Trophoblast cell (in vitro differentiated cells and primary cell): ENCODE results near the gene LDAH.

Experiments
- DNase-seq, 2 donors: peaks; one replicate each; pipeline ENCODE4 v3.0.0-alpha.2; 2016
- H2AFZ ChIP-seq: 2 replicates; pipeline ENCODE4 v1.6.1; 2013; ENCODE audit warnings: low read length, moderate library complexity, mild to moderate bottlenecking; ENCODE audit not compliant: insufficient read depth, poor library complexity
- H2AK5ac ChIP-seq: 2 replicates; pipeline ENCODE4 v1.6.1; 2013; ENCODE audit warnings: mild to moderate bottlenecking, low read length
- H2BK120ac ChIP-seq: 2 replicates; pipeline ENCODE4 v1.6.1; 2013; ENCODE audit warnings: low read length, mild to moderate bottlenecking, moderate library complexity; ENCODE audit not compliant: insufficient read depth, poor library complexity
- H2BK12ac ChIP-seq: 2 replicates; pipeline ENCODE4 v1.6.1; 2013; ENCODE audit warnings: mild to moderate bottlenecking, low read length, moderate library complexity
- H2BK5ac ChIP-seq: 2 replicates; pipeline ENCODE4 v1.6.1; 2013; ENCODE audit warnings: low read length, low read depth, moderate library complexity, mild to moderate bottlenecking; ENCODE audit not compliant: poor library complexity
- H3K14ac ChIP-seq: 2 replicates; pipeline ENCODE4 v1.6.1; 2013; ENCODE audit warnings: mild to moderate bottlenecking, low read length
- H3K18ac ChIP-seq: 2 replicates; pipeline ENCODE4 v1.6.1; 2013; ENCODE audit warnings: mild to moderate bottlenecking, low read length
- H3K23ac ChIP-seq: 2 replicates; pipeline ENCODE4 v1.6.1; 2013; ENCODE audit warnings: low read length
- H3K27ac ChIP-seq: 2 replicates; pipeline ENCODE4 v1.5.1; 2013; ENCODE audit warnings: low read depth, mild to moderate bottlenecking, inconsistent platforms, low read length, moderate library complexity
- H3K27me3 ChIP-seq: 2 replicates; pipeline ENCODE4 v1.6.1; 2013; ENCODE audit warnings: inconsistent platforms, mild to moderate bottlenecking, low read length, moderate library complexity; ENCODE audit not compliant: insufficient read depth
- H3K36me3 ChIP-seq, 2 experiments: 1 replicate in 1 of 2; 2 replicates in 1 of 2; pipeline ENCODE4 v1.6.1; 2013; ENCODE audit warnings: low read length in 2 of 2, mild to moderate bottlenecking in 2 of 2, moderate library complexity in 1 of 2; ENCODE audit not compliant: insufficient read depth in 2 of 2, control insufficient read depth in 1 of 2
- H3K4ac ChIP-seq: 2 replicates; pipeline ENCODE4 v1.6.1; 2013; ENCODE audit warnings: low read depth, mild to moderate bottlenecking, low read length, moderate library complexity
- H3K4me1 ChIP-seq, 2 experiments: 1 replicate in 1 of 2; 2 replicates in 1 of 2; pipeline ENCODE4 v1.6.1; 2013; ENCODE audit warnings: low read length in 2 of 2, mild to moderate bottlenecking in 2 of 2, moderate library complexity in 1 of 2; ENCODE audit not compliant: insufficient read depth in 2 of 2, control insufficient read depth in 1 of 2
- H3K4me2 ChIP-seq: 2 replicates; pipeline ENCODE4 v1.6.1; 2013; ENCODE audit warnings: inconsistent platforms, mild to moderate bottlenecking, low read length, moderate library complexity
- H3K4me3 ChIP-seq: 2 replicates; pipeline ENCODE4 v1.5.1; 2013; ENCODE audit warnings: mild to moderate bottlenecking, low read depth, low read length, inconsistent platforms
- H3K79me1 ChIP-seq: one replicate; pipeline ENCODE4 v1.6.1; 2013; ENCODE audit warnings: low read length
- H3K79me2 ChIP-seq: 2 replicates; pipeline ENCODE4 v1.6.1; 2013; ENCODE audit warnings: low read length, mild to moderate bottlenecking; ENCODE audit not compliant: control insufficient read depth, insufficient read depth, poor library complexity
- H3K9ac ChIP-seq: 2 replicates; pipeline ENCODE4 v1.6.1; 2013; ENCODE audit warnings: mild to moderate bottlenecking, low read length
- H3K9me3 ChIP-seq: 2 replicates; pipeline ENCODE4 v1.6.1; 2013; ENCODE audit warnings: low read depth, mild to moderate bottlenecking, control low read depth, inconsistent platforms, low read length; ENCODE audit not compliant: insufficient read depth
- H4K12ac ChIP-seq: 2 replicates; pipeline ENCODE4 v1.6.1; 2013; ENCODE audit warnings: low read depth, mild to moderate bottlenecking, low read length, moderate library complexity
- H4K8ac ChIP-seq: 2 replicates; pipeline ENCODE4 v1.6.1; 2013; ENCODE audit warnings: low read depth, mild to moderate bottlenecking, low read length, moderate library complexity
- H4K91ac ChIP-seq: one replicate; pipeline ENCODE4 v1.6.1; 2013; ENCODE audit warnings: low read depth, mild to moderate bottlenecking, low read length, moderate library complexity
- WGBS: extraction: QIAGEN DNeasy Blood & Tissue Kit; methylation state at CpG from one replicate; pipeline ENCODE4 v1.1.7; 2013; ENCODE audit warnings: missing lambda C conversion rate; ENCODE audit not compliant: insufficient read length, insufficient coverage; ENCODE audit errors: extremely low coverage; 5-methylcytosine and 5-hydroxymethylcytosine counted together

Gene LDAH

GRCh38 chr2:20758997-20759396, 63.9 kb downstream of the LDAH start:
- Histone ChIP-seq H3K27ac (no peak overlapping the region), H2BK120ac (no peak overlapping the region), H3K18ac (no peak overlapping the region), H2AFZ (no peak overlapping the region), H3K4me2 (no peak overlapping the region), H4K8ac (no peak overlapping the region), H3K4me3 (no peak overlapping the region), H3K27me3 (no peaks in the 10 kb centered on the region), H3K9ac (no peak overlapping the region), H3K79me2 (no peaks in the 10 kb centered on the region), H3K14ac (no peak overlapping the region), H4K12ac (no peak overlapping the region), H3K9me3 (no peaks in the 10 kb centered on the region), H3K4ac (no peak overlapping the region), H3K23ac (no peak overlapping the region), H3K36me3 (no peaks in the 10 kb centered on the region), H3K79me1 (no peaks in the 10 kb centered on the region), H3K4me1 (no peaks in the 10 kb centered on the region), H2BK5ac (no peak overlapping the region), H2AK5ac (no peak overlapping the region), H2BK12ac (no peak overlapping the region), H4K91ac (no peak overlapping the region)
- DNase-seq: no peak
- no CpG with 5 or more reads among the region's 1 CpG for WGBS

GRCh38 chr2:20757405-20758090, 65.4 kb downstream of the LDAH start:
- DNase-seq: no peak

DNA sequence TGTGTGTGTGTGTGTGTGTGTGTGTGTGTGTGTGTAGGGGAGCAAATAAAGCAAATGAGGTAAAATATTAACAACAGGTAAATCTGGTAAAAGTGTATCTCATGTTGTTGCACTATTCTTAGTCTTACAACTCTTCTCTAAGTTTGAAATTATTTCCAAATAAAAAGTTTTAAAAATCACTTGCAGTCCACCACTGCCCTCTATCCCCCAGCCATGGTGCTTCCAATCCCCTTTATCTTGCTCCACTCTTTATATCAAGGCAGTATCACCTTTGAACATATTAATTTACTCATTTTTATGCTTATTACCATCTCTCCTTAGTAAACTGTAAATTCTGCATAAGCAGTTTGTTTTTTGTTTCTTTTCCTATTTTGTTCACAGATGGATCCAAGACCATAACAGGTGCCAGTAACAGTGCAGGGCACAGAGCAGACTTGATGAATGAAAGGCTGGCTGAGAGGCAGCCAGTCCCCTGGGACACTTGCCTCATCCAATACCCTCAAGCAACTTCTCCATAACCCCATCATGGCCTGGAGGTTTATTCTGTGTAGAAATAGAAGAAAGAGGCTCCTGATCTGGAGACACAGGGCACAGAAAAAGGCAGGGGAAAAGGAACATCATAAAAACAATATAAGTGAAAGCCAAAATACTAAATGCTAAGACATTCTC, 67.6 kb downstream of the LDAH start:
- no peak overlapping the region for H2BK120ac ChIP-seq
- H3K18ac ChIP-seq: no peak overlapping the region
- H4K91ac ChIP-seq: no peak overlapping the region
- no peak overlapping the region for H3K14ac ChIP-seq
- DNase-seq: no peak
- H2AFZ ChIP-seq: no peak overlapping the region
- no peaks in the 10 kb centered on the region for H3K79me1 ChIP-seq
- H4K12ac ChIP-seq: no peak overlapping the region
- no peaks in the 10 kb centered on the region for H3K79me2 ChIP-seq
- no peak overlapping the region for H3K27ac ChIP-seq
- no peak overlapping the region for H3K4ac ChIP-seq
- no peak overlapping the region for H4K8ac ChIP-seq
- H3K4me2 ChIP-seq: no peak overlapping the region
- H2AK5ac ChIP-seq: no peak overlapping the region
- H3K4me1 ChIP-seq: no peaks in the 10 kb centered on the region
- no peaks in the 10 kb centered on the region for H3K36me3 ChIP-seq
- no peak overlapping the region for H3K4me3 ChIP-seq
- no peak overlapping the region for H3K23ac ChIP-seq
- no peak overlapping the region for H2BK12ac ChIP-seq
- H3K27me3 ChIP-seq: no peaks in the 10 kb centered on the region
- no peak overlapping the region for H3K9ac ChIP-seq
- no peaks in the 10 kb centered on the region for H3K9me3 ChIP-seq
- no peak overlapping the region for H2BK5ac ChIP-seq

More at GRCh38 chr2:20757405-20758090, 65.4 kb downstream of the LDAH start:
- Histone ChIP-seq H3K4ac (no peak overlapping the region), H2BK12ac (no peak overlapping the region), H2AK5ac (no peak overlapping the region), H3K4me1 (no peaks in the 10 kb centered on the region), H3K4me2 (no peak overlapping the region), H3K14ac (no peak overlapping the region), H3K23ac (no peak overlapping the region), H3K27ac (no peak overlapping the region), H2BK5ac (no peak overlapping the region), H3K36me3 (no peaks in the 10 kb centered on the region), H4K12ac (no peak overlapping the region), H3K4me3 (no peak overlapping the region), H3K9me3 (no peaks in the 10 kb centered on the region), H4K91ac (no peak overlapping the region), H2AFZ (no peak overlapping the region), H3K9ac (no peak overlapping the region), H2BK120ac (no peak overlapping the region), H4K8ac (no peak overlapping the region), H3K79me1 (no peaks in the 10 kb centered on the region), H3K18ac (no peak overlapping the region), H3K79me2 (no peaks in the 10 kb centered on the region), H3K27me3 (no peaks in the 10 kb centered on the region)
- no CpG with 5 or more reads among the region's 1 CpG for WGBS

- DNase-seq: no peak
- no peak overlapping the region for H2BK120ac ChIP-seq
- no peak overlapping the region for H3K18ac ChIP-seq
- no peak overlapping the region for H3K9ac ChIP-seq
- H2AK5ac ChIP-seq: no peak overlapping the region
- no peaks in the 10 kb centered on the region for H3K79me1 ChIP-seq
- no peak overlapping the region for H4K8ac ChIP-seq
- H2BK12ac ChIP-seq: no peak overlapping the region
- no peak overlapping the region for H3K14ac ChIP-seq
- no peaks in the 10 kb centered on the region for H3K27me3 ChIP-seq
- H3K23ac ChIP-seq: no peak overlapping the region
- H2AFZ ChIP-seq: no peak overlapping the region
- no peaks in the 10 kb centered on the region for H3K4me1 ChIP-seq
- no peak overlapping the region for H4K91ac ChIP-seq
- no peak overlapping the region for H3K4me3 ChIP-seq
- no peak overlapping the region for H3K4ac ChIP-seq
- H3K27ac ChIP-seq: no peak overlapping the region
- no peak overlapping the region for H2BK5ac ChIP-seq
- H4K12ac ChIP-seq: no peak overlapping the region
- H3K79me2 ChIP-seq: no peaks in the 10 kb centered on the region
- H3K9me3 ChIP-seq: no peaks in the 10 kb centered on the region
- WGBS: no CpG with 5 or more reads among the region's 3 CpGs
- H3K4me2 ChIP-seq: no peak overlapping the region
- H3K36me3 ChIP-seq: no peaks in the 10 kb centered on the region
Observed at GRCh38 chr2:20752293-20752692, 70.6 kb downstream of the LDAH start.
